Neutrophil (primary cell): ENCODE measurements around the gene EIF1B.

Experiments used
- H3K27ac ChIP-seq: fragments of 200-600 bp; sonication (generic); 2 replicates; pipeline ENCODE4 v1.5.1; 2016; ENCODE audit warnings: mild to moderate bottlenecking, moderate library complexity
- H3K27me3 ChIP-seq: fragments of 200-600 bp; sonication (generic); 2 replicates; pipeline ENCODE4 v1.6.0; 2016; ENCODE audit warnings: mild to moderate bottlenecking
- H3K36me3 ChIP-seq: fragments of 200-600 bp; sonication (generic); 2 replicates; pipeline ENCODE4 v1.5.1; 2017
- H3K4me1 ChIP-seq, 2 experiments: fragments of 200-600 bp in 1 of 2; sonication (generic) in 1 of 2; 1 replicate in 1 of 2; 2 replicates in 1 of 2; pipeline versions ENCODE4 v1.5.1 to v1.6.1; 2013 to 2016; ENCODE audit warnings: low read depth in 1 of 2, low read length in 1 of 2, mild to moderate bottlenecking in 1 of 2, moderate library complexity in 1 of 2; ENCODE audit not compliant: control insufficient read depth in 1 of 2, insufficient read depth in 1 of 2
- H3K4me3 ChIP-seq, 2 experiments: fragments of 200-600 bp in 1 of 2; sonication (generic) in 1 of 2; 1 replicate in 1 of 2; 2 replicates in 1 of 2; pipeline ENCODE4 v1.5.1; 2013 to 2016; ENCODE audit warnings: low read depth in 1 of 2, low read length in 1 of 2, mild to moderate bottlenecking in 1 of 2, moderate library complexity in 1 of 2
- H3K9me3 ChIP-seq: fragments of 200-600 bp; sonication (generic); 2 replicates; pipeline ENCODE4 v1.5.1; 2016
- CTCF ChIP-seq: fragments of 200-600 bp; sonication (generic); IDR thresholded peaks from 2 replicates; pipeline ENCODE4 v1.5.1; 2016; ENCODE audit warnings: antibody characterized with exemption

EIF1B gene

GRCh38 chr3:40328374-40328773 lies 18.9 kb downstream of the EIF1B start:
- H3K27ac ChIP-seq: no peak overlapping the region
- H3K36me3 ChIP-seq: no peaks in the 10 kb centered on the region
- no peaks in the 10 kb centered on the region for H3K27me3 ChIP-seq
- H3K4me1 ChIP-seq: no peaks in the 10 kb centered on the region
- no peak overlapping the region for H3K4me3 ChIP-seq
- TF ChIP-seq CTCF: no peak
- H3K9me3 ChIP-seq: no peaks in the 10 kb centered on the region

DNA sequence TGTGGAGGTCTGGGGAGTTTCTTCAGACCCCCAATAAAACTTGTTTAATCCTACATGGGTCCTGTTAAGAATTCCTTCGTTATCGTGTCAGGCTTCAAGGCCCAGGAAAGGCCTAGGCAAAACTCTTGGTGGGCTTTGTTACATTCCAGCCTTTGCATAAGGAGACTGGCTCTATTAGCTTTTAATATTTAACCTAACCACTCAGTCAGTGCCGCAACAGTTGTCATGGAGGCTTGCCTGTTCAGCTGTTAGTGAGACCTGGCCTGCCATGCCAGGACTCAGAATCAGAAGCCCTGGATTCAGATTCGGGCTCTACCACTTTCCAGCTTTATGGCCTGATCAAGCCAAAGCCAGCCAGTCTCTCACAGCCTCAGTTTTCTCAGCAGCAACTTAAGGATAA lies 19.6 kb downstream of the EIF1B start:
- no peaks in the 10 kb centered on the region for H3K9me3 ChIP-seq
- no peaks in the 10 kb centered on the region for H3K27me3 ChIP-seq
- no peaks in the 10 kb centered on the region for H3K36me3 ChIP-seq
- no peak overlapping the region for H3K27ac ChIP-seq
- no peak overlapping the region for H3K4me3 ChIP-seq
- no peaks in the 10 kb centered on the region for H3K4me1 ChIP-seq
- TF ChIP-seq CTCF: no peak

DNA sequence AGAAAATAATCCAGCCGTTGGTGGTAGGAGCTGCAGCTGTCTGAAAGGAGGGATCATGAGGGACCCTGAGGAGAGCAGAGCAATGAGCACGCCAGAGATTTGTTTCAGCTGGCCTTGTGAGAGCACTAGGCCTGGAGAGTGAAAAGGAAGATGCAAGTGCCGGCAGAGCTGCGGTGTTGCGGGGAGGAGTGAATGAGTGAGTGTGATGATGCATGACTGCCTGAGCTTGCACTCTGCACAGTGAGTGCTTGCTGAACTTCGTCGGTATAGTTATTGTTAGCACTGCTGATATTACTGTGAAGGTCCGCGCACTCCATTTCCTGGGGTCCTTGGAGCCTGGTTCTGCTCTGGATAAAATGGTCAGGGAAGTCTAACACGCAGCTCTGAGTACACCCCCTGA lies 23.2 kb downstream of the EIF1B start:
- no peaks in the 10 kb centered on the region for H3K36me3 ChIP-seq
- no peak overlapping the region for H3K4me3 ChIP-seq
- TF ChIP-seq CTCF: no peak
- H3K9me3 ChIP-seq: no peaks in the 10 kb centered on the region
- no peak overlapping the region for H3K27ac ChIP-seq
- H3K27me3 ChIP-seq: no peaks in the 10 kb centered on the region
- no peaks in the 10 kb centered on the region for H3K4me1 ChIP-seq

GRCh38 chr3:40333416-40333815 lies 23.9 kb downstream of the EIF1B start:
- no peak overlapping the region for H3K4me3 ChIP-seq
- H3K9me3 ChIP-seq: no peaks in the 10 kb centered on the region
- H3K36me3 ChIP-seq: no peaks in the 10 kb centered on the region
- no peaks in the 10 kb centered on the region for H3K4me1 ChIP-seq
- no peaks in the 10 kb centered on the region for H3K27me3 ChIP-seq
- no peak overlapping the region for H3K27ac ChIP-seq
- TF ChIP-seq CTCF: no peak

GRCh38 chr3:40333852-40334251 lies 24.3 kb downstream of the EIF1B start:
- TF ChIP-seq CTCF: no peak
- H3K4me1 ChIP-seq: no peaks in the 10 kb centered on the region
- H3K4me3 ChIP-seq: no peak overlapping the region
- no peaks in the 10 kb centered on the region for H3K9me3 ChIP-seq
- no peaks in the 10 kb centered on the region for H3K27me3 ChIP-seq
- H3K27ac ChIP-seq: no peak overlapping the region
- no peaks in the 10 kb centered on the region for H3K36me3 ChIP-seq

GRCh38 chr3:40336101-40336500 lies 26.6 kb downstream of the EIF1B start:
- no peak overlapping the region for H3K27ac ChIP-seq
- no peak for TF ChIP-seq CTCF
- no peak overlapping the region for H3K4me3 ChIP-seq
- peaks cover 6% of the 10 kb centered on the region for H3K27me3 ChIP-seq
- no peaks in the 10 kb centered on the region for H3K9me3 ChIP-seq
- H3K36me3 ChIP-seq: no peaks in the 10 kb centered on the region
- H3K4me1 ChIP-seq: no peaks in the 10 kb centered on the region
